GM12891 (cell line): ENCODE measurements around the gene DNAJC7.

Experiments
- DNase-seq: peaks from one replicate; pipeline ENCODE4 v3.0.0; 2011; ENCODE audit warnings: low spot score; ENCODE audit not compliant: insufficient read length
- FAIRE-seq: peaks from 2 replicates; lab custom pipeline; 2011; peaks lifted over from hg19 to GRCh38; lab: Jason Lieb, UNC
- PAX5 ChIP-seq: IDR thresholded peaks from 2 replicates; pipeline ENCODE4 v1.6.1; 2011; ENCODE audit warnings: low read length, moderate library complexity, mild to moderate bottlenecking; ENCODE audit not compliant: insufficient read depth, severe bottlenecking
- POLR2A ChIP-seq: IDR thresholded peaks from 2 replicates; pipeline ENCODE4 v1.6.1; 2011; ENCODE audit warnings: low read depth, low read length, control low read depth
- POLR2AphosphoS5 ChIP-seq: IDR thresholded peaks from 2 replicates; pipeline ENCODE4 v1.6.1; 2011; ENCODE audit warnings: low read depth, low read length, control low read depth
- POU2F2 ChIP-seq: IDR thresholded peaks from 2 replicates; pipeline ENCODE4 v1.6.1; 2011; ENCODE audit warnings: low read depth, mild to moderate bottlenecking, control low read depth, low read length, moderate library complexity
- SPI1 ChIP-seq: IDR thresholded peaks from 2 replicates; pipeline ENCODE4 v1.6.1; 2011; ENCODE audit warnings: low read depth, low read length, control low read depth
- TAF1 ChIP-seq: IDR thresholded peaks from 2 replicates; pipeline ENCODE4 v1.6.1; 2011; ENCODE audit warnings: low read depth, low read length, control low read depth

DNAJC7 gene

GRCh38 chr17:42042598-42043319, 25.5 kb upstream of the DNAJC7 start:
- no peak for FAIRE-seq
- TF ChIP-seq TAF1, result no peak
- TF ChIP-seq POU2F2, result no peak
- TF ChIP-seq POLR2A, result no peak
- no peak for TF ChIP-seq PAX5
- no peak for TF ChIP-seq POLR2AphosphoS5
- no peak for TF ChIP-seq SPI1
- DNase-seq, result no peak

- no peak for FAIRE-seq
- DNase-seq, result no peak
- no peak for TF ChIP-seq PAX5
- no peak for TF ChIP-seq POLR2AphosphoS5
- no peak for TF ChIP-seq POLR2A
- TF ChIP-seq POU2F2, result no peak
- TF ChIP-seq TAF1, result no peak
- no peak for TF ChIP-seq SPI1
These were observed 24.4 kb upstream of the DNAJC7 start for GRCh38 chr17:42041619-42042018.

GRCh38 chr17:42040818-42041217, 23.6 kb upstream of the DNAJC7 start:
- no peak for FAIRE-seq
- no peak for TF ChIP-seq POLR2AphosphoS5
- no peak for TF ChIP-seq PAX5
- no peak for TF ChIP-seq SPI1
- no peak for TF ChIP-seq TAF1
- TF ChIP-seq POLR2A, result no peak
- TF ChIP-seq POU2F2, result no peak
- DNase-seq, result no peak

- no peak for TF ChIP-seq PAX5
- no peak for TF ChIP-seq SPI1
- TF ChIP-seq POLR2AphosphoS5, result no peak
- DNase-seq (no peak), FAIRE-seq (no peak)
These were observed 22.8 kb upstream of the DNAJC7 start for GRCh38 chr17:42039794-42040763.

- FAIRE-seq, result peak; percentile 38
These were observed 21.2 kb upstream of the DNAJC7 start for GRCh38 chr17:42038221-42038973.

GRCh38 chr17:42034059-42034458, 16.8 kb upstream of the DNAJC7 start:
- TF ChIP-seq PAX5 (no peak), TAF1 (no peak), SPI1 (no peak), POU2F2 (no peak), POLR2A (no peak), POLR2AphosphoS5 (no peak)
- DNase-seq (no peak), FAIRE-seq (peak; percentile 80)

More at GRCh38 chr17:42038221-42038973, 21.2 kb upstream of the DNAJC7 start:
- no peak for DNase-seq
- no peak for TF ChIP-seq POLR2AphosphoS5
- TF ChIP-seq TAF1, result no peak
- no peak for TF ChIP-seq PAX5
- no peak for TF ChIP-seq SPI1
- TF ChIP-seq POU2F2, result no peak
- TF ChIP-seq POLR2A, result no peak

GRCh38 chr17:42031584-42031983, 14.3 kb upstream of the DNAJC7 start:
- DNase-seq, result no peak
- no peak for FAIRE-seq
- TF ChIP-seq PAX5 (no peak), SPI1 (no peak), POLR2AphosphoS5 (no peak), POU2F2 (no peak), POLR2A (no peak), TAF1 (no peak)

- no peak for TF ChIP-seq PAX5
- TF ChIP-seq SPI1, result no peak
- TF ChIP-seq TAF1, result no peak
- no peak for TF ChIP-seq POLR2A
- TF ChIP-seq POU2F2, result no peak
- TF ChIP-seq POLR2AphosphoS5, result no peak
- DNase-seq, result no peak
- no peak for FAIRE-seq
These were observed 11.5 kb upstream of the DNAJC7 start for GRCh38 chr17:42028791-42029127.
